Neural progenitor cell (in vitro differentiated cells): ENCODE measurements around the gene RRN3. TPM values are rescaled to one million over a fixed set of nuclear protein-coding genes. Genes with fewer than 3 reads are reported as not detected.
"Not testable (repeated sequence)": the region's sequence is repeated elsewhere in the genome, so short reads cannot be mapped to it uniquely, and the experiment has no call there.

Experiments used
- DNase-seq: peaks from one replicate; pipeline ENCODE4 v3.0.0-alpha.2; 2016; ENCODE audit warnings: low spot score
- H2AFZ ChIP-seq: fragments of 200-600 bp; sonication (generic); replicated peaks from 2 replicates; pipeline ENCODE4 v1.6.1; 2016; ENCODE audit warnings: antibody characterized with exemption
- H3F3A ChIP-seq: fragments of 200-600 bp; sonication (generic); 2 replicates; pipeline ENCODE4 v1.6.1; 2016; ENCODE audit warnings: antibody characterized with exemption, low read depth
- H3K27ac ChIP-seq: fragments of 200-600 bp; sonication (generic); 2 replicates; pipeline ENCODE4 v1.5.1; 2016; ENCODE audit warnings: mild to moderate bottlenecking
- H3K27me3 ChIP-seq: fragments of 200-600 bp; sonication (generic); 2 replicates; pipeline ENCODE4 v1.6.1; 2016; ENCODE audit warnings: mild to moderate bottlenecking, moderate library complexity
- H3K36me3 ChIP-seq: fragments of 200-600 bp; sonication (generic); 2 replicates; pipeline ENCODE4 v1.5.1; 2016
- H3K4me1 ChIP-seq: fragments of 200-600 bp; sonication (generic); 2 replicates; pipeline ENCODE4 v1.6.1; 2016; ENCODE audit warnings: mixed run types
- H3K4me2 ChIP-seq: fragments of 200-600 bp; sonication (generic); 2 replicates; pipeline ENCODE4 v1.6.1; 2016
- H3K4me3 ChIP-seq: fragments of 200-600 bp; sonication (generic); 2 replicates; pipeline ENCODE4 v1.5.1; 2016
- H3K79me2 ChIP-seq: fragments of 200-600 bp; sonication (generic); 2 replicates; pipeline ENCODE4 v1.6.1; 2016; ENCODE audit warnings: low read depth
- H3K9ac ChIP-seq: fragments of 200-600 bp; sonication (generic); 2 replicates; pipeline ENCODE4 v1.6.1; 2016
- H3K9me3 ChIP-seq: fragments of 200-600 bp; sonication (generic); 2 replicates; pipeline ENCODE4 v1.5.1; 2016; ENCODE audit warnings: low read depth
- H4K20me1 ChIP-seq: fragments of 200-600 bp; sonication (generic); 2 replicates; pipeline ENCODE4 v1.6.1; 2016; ENCODE audit warnings: low read depth
- H3K27ac Mint-ChIP-seq: 3 replicates; pipeline ENCODE4 v1.8.0; 2021; ENCODE audit warnings: mixed read lengths
- H3K27me3 Mint-ChIP-seq: 2 replicates; pipeline ENCODE4 v1.8.0; 2022; ENCODE audit warnings: low read depth, mild to moderate bottlenecking, inconsistent platforms, moderate library complexity, mixed read lengths; ENCODE audit not compliant: insufficient read depth
- H3K36me3 Mint-ChIP-seq: 3 replicates; pipeline ENCODE4 v1.8.0; 2021; ENCODE audit warnings: mixed read lengths
- H3K4me1 Mint-ChIP-seq: 3 replicates; pipeline ENCODE4 v1.8.0; 2021; ENCODE audit warnings: mixed read lengths
- H3K4me3 Mint-ChIP-seq: 3 replicates; pipeline ENCODE4 v1.8.0; 2021; ENCODE audit warnings: mild to moderate bottlenecking, moderate library complexity, mixed read lengths
- H3K9me3 Mint-ChIP-seq: 3 replicates; pipeline ENCODE4 v1.8.0; 2020; ENCODE audit warnings: mixed read lengths
- total RNA-seq: library from RNA; depleted of rRNA; stranded (reverse); fragments of >200 nt; gene quantifications from 2 replicates; pipeline ENCODE4 v1.2.3, GENCODE V29; 2015; ENCODE audit warnings: low replicate concordance

RRN3 gene
- total RNA-seq, 1 donor from 2014 or later, result 39.1 TPM

GRCh38 chr16:15132719-15133428 is 38.8 kb upstream of the RRN3 start:
- not testable (repeated sequence) for H3K4me1 ChIP-seq, H3K4me1 Mint-ChIP-seq, H3K9me3 ChIP-seq, H3K27me3 ChIP-seq, H3F3A ChIP-seq, H3K4me2 ChIP-seq, H3K27ac ChIP-seq, H3K27ac Mint-ChIP-seq, H3K4me3 Mint-ChIP-seq, H3K36me3 ChIP-seq, H3K4me3 ChIP-seq, H3K9me3 Mint-ChIP-seq, H2AFZ ChIP-seq, H3K36me3 Mint-ChIP-seq, H3K27me3 Mint-ChIP-seq, H4K20me1 ChIP-seq, H3K79me2 ChIP-seq, H3K9ac ChIP-seq, DNase-seq

- not testable (repeated sequence) for H3K27me3 ChIP-seq, DNase-seq, H3K4me3 Mint-ChIP-seq, H3K4me3 ChIP-seq, H3K79me2 ChIP-seq, H3K9me3 ChIP-seq, H3K9ac ChIP-seq, H3K27me3 Mint-ChIP-seq, H2AFZ ChIP-seq, H4K20me1 ChIP-seq, H3K4me2 ChIP-seq, H3F3A ChIP-seq, H3K4me1 Mint-ChIP-seq, H3K36me3 Mint-ChIP-seq, H3K9me3 Mint-ChIP-seq, H3K4me1 ChIP-seq, H3K27ac Mint-ChIP-seq, H3K36me3 ChIP-seq, H3K27ac ChIP-seq
These were observed 37.0 kb upstream of the RRN3 start for GRCh38 chr16:15130943-15131700.

GRCh38 chr16:15130256-15130932 is 36.3 kb upstream of the RRN3 start:
- not testable (repeated sequence) for H3K27ac ChIP-seq, H3K4me3 ChIP-seq, H3K27me3 Mint-ChIP-seq, H3K9me3 ChIP-seq, H3K27ac Mint-ChIP-seq, H2AFZ ChIP-seq, H3K36me3 ChIP-seq, H4K20me1 ChIP-seq, H3K4me1 ChIP-seq, H3K27me3 ChIP-seq, H3K36me3 Mint-ChIP-seq, H3K79me2 ChIP-seq, H3K4me3 Mint-ChIP-seq, H3K4me1 Mint-ChIP-seq, H3F3A ChIP-seq, DNase-seq, H3K9ac ChIP-seq, H3K9me3 Mint-ChIP-seq, H3K4me2 ChIP-seq

GRCh38 chr16:15127641-15128425 is 33.8 kb upstream of the RRN3 start:
- H3K27ac Mint-ChIP-seq, H3K36me3 ChIP-seq, H3K4me3 ChIP-seq, H3K9me3 ChIP-seq, H3K27ac ChIP-seq, H2AFZ ChIP-seq, H3K9ac ChIP-seq, H3F3A ChIP-seq, H3K36me3 Mint-ChIP-seq, H3K4me2 ChIP-seq, H3K79me2 ChIP-seq, H3K27me3 Mint-ChIP-seq, H3K9me3 Mint-ChIP-seq, H3K4me1 ChIP-seq, H4K20me1 ChIP-seq, H3K27me3 ChIP-seq, H3K4me1 Mint-ChIP-seq, DNase-seq, H3K4me3 Mint-ChIP-seq: not testable (repeated sequence)

GRCh38 chr16:15100372-15100987 is 6.4 kb upstream of the RRN3 start:
- not testable (repeated sequence) for H3K27me3 ChIP-seq, H3K4me3 Mint-ChIP-seq, H3K4me1 Mint-ChIP-seq, H3K4me3 ChIP-seq, H3K27ac ChIP-seq, DNase-seq, H2AFZ ChIP-seq, H3K36me3 Mint-ChIP-seq, H3F3A ChIP-seq, H4K20me1 ChIP-seq, H3K9me3 ChIP-seq, H3K9ac ChIP-seq, H3K4me2 ChIP-seq, H3K4me1 ChIP-seq, H3K9me3 Mint-ChIP-seq, H3K27ac Mint-ChIP-seq, H3K27me3 Mint-ChIP-seq, H3K79me2 ChIP-seq, H3K36me3 ChIP-seq

GRCh38 chr16:15099366-15099909 is 5.4 kb upstream of the RRN3 start:
- DNase-seq, H3F3A ChIP-seq, H3K4me2 ChIP-seq, H3K27me3 Mint-ChIP-seq, H3K4me3 ChIP-seq, H3K36me3 ChIP-seq, H3K9me3 ChIP-seq, H3K4me1 ChIP-seq, H2AFZ ChIP-seq, H3K79me2 ChIP-seq, H3K27me3 ChIP-seq, H3K4me1 Mint-ChIP-seq, H3K27ac Mint-ChIP-seq, H3K36me3 Mint-ChIP-seq, H3K4me3 Mint-ChIP-seq, H3K9ac ChIP-seq, H3K27ac ChIP-seq, H4K20me1 ChIP-seq, H3K9me3 Mint-ChIP-seq: not testable (repeated sequence)

GRCh38 chr16:15096583-15096972 is 2.5 kb upstream of the RRN3 start:
- not testable (repeated sequence) for H3K9me3 Mint-ChIP-seq, H3K27ac ChIP-seq, H3K4me3 ChIP-seq, H3F3A ChIP-seq, H3K36me3 ChIP-seq, H3K27me3 Mint-ChIP-seq, H3K27me3 ChIP-seq, DNase-seq, H3K4me2 ChIP-seq, H2AFZ ChIP-seq, H3K36me3 Mint-ChIP-seq, H3K4me1 ChIP-seq, H3K27ac Mint-ChIP-seq, H3K9ac ChIP-seq, H3K9me3 ChIP-seq, H4K20me1 ChIP-seq
- peaks cover 10% of the 10 kb centered on the region for H3K4me1 Mint-ChIP-seq
- H3K79me2 ChIP-seq, result peaks cover 33% of the 10 kb centered on the region
- H3K4me3 Mint-ChIP-seq, result peak overlapping the region; percentile 24
